ENCODE measurements around the gene LHFPL4. TPM values are rescaled to one million over a fixed set of nuclear protein-coding genes. Genes with fewer than 3 reads are reported as not detected.

LHFPL4 gene
- total RNA-seq (2022; extraction: Qiagen RNA extraction; ENCODE audit: low read depth), result 0.05 to 0.78 TPM (median 0.08 TPM) in 5 replicates

GRCh38 chr3:9553021-9553947, at the start of gene LHFPL4:
Gene LHFPL4, minus strand, starts transcription at chr3:9553822. Its CDS starts 1,143 bp downstream, at chr3:9552679.

Other genes with a start within 250 kb of the LHFPL4 start
- gene THUMPD3, start 190.8 kb downstream of the LHFPL4 start, total RNA-seq (2022; extraction: Qiagen RNA extraction; ENCODE audit: low read depth), result 53.6 to 62.9 TPM (median 56.8 TPM) in 5 replicates
- 43.2 to 59.0 TPM (median 50.5 TPM) in 5 replicates for gene SETD5, start 156.2 kb downstream of the LHFPL4 start, total RNA-seq (2022; extraction: Qiagen RNA extraction; ENCODE audit: low read depth)
- gene MTMR14, start 95.7 kb upstream of the LHFPL4 start, total RNA-seq (2022; extraction: Qiagen RNA extraction; ENCODE audit: low read depth), result 26.4 to 30.7 TPM (median 28.7 TPM) in 5 replicates
- 0.13 to 0.41 TPM (median 0.23 TPM) in 4 of 5 replicates, not detected in the other for gene CPNE9, start 150.0 kb upstream of the LHFPL4 start, total RNA-seq (2022; extraction: Qiagen RNA extraction; ENCODE audit: low read depth)
- 17.1 to 19.5 TPM (median 18.2 TPM) in 5 replicates for gene BRPF1, start 177.9 kb upstream of the LHFPL4 start, total RNA-seq (2022; extraction: Qiagen RNA extraction; ENCODE audit: low read depth)
- 14.5 to 17.6 TPM (median 16.5 TPM) in 5 replicates for gene OGG1, start 196.1 kb upstream of the LHFPL4 start, total RNA-seq (2022; extraction: Qiagen RNA extraction; ENCODE audit: low read depth)
- 13.6 to 17.6 TPM (median 16.7 TPM) in 5 replicates for gene CAMK1, start 216.1 kb upstream of the LHFPL4 start, total RNA-seq (2022; extraction: Qiagen RNA extraction; ENCODE audit: low read depth)
- gene TADA3, start 238.7 kb upstream of the LHFPL4 start, total RNA-seq (2022; extraction: Qiagen RNA extraction; ENCODE audit: low read depth), result 53.3 to 59.8 TPM (median 58.6 TPM) in 5 replicates
- gene ARPC4, start 239.3 kb upstream of the LHFPL4 start, total RNA-seq (2022; extraction: Qiagen RNA extraction; ENCODE audit: low read depth), result 154 to 256 TPM (median 159 TPM) in 5 replicates